ENCODE measurements around the gene ACSM5. TPM values are rescaled to one million over a fixed set of nuclear protein-coding genes. Genes with fewer than 3 reads are reported as not detected.

Gene ACSM5
- total and polyA plus RNA-seq, 2 of the 8 experiments (the other 6 are each of a cell fraction or from before 2014, with no cell fraction given), result not detected

DNA sequence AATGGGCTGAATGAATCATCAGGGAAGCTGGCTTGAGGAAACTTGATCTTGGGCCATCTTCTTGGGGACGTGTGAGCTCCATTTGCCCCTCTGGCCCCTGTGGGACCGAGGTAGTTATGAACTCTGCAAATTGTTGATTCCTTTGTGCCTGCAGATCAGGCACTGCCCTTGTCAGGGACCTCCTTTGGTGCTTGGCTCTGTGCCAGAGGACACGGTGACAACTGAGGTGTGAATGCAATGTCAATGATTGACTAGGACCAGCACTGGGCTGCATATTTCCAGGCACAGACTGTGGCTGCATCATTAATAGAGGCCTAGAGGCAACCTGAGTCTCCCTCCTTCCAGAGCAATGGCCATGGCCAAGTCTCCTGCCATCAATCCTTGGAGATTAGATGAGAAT, 28.6 kb upstream of the ACSM5 start:
- Histone ChIP-seq H3K23ac (ENCODE audit: insufficient read length) (no peak overlapping the region), H3K4ac (replicated peaks; ENCODE audit: insufficient read length, low read depth, low read length) (no peak overlapping the region), H3K18ac (ENCODE audit: extremely low read depth, low read length) (no peak overlapping the region), H3K79me2 (ENCODE audit: control insufficient read depth in 1 of 2, insufficient read depth in 2 of 2, low read length in 2 of 2) (no peaks in the 10 kb centered on the region), H3K4me2 (ENCODE audit: insufficient read depth in 1 of 2, low read depth in 2 of 2, low read length in 2 of 2) (no peak overlapping the region), H4K20me1 (replicated peaks in 1 of 2; ENCODE audit: control insufficient read depth in 1 of 2, insufficient read depth in 2 of 2, low read length in 2 of 2) (no peaks in the 10 kb centered on the region), H3K27ac (ENCODE audit: low read depth, low read length) (no peak overlapping the region), H3K4me3 (ENCODE audit: extremely low read depth in 1 of 4, insufficient read depth in 2 of 4, low read depth in 3 of 4, low read length in 4 of 4) (no peak overlapping the region), H2BK120ac (replicated peaks; ENCODE audit: low read depth, low read length) (no peak overlapping the region), H2BK20ac (ENCODE audit: low read length) (no peak overlapping the region), H2BK12ac (ENCODE audit: low read depth, low read length) (no peak overlapping the region), H3K14ac (ENCODE audit: insufficient read length) (no peak overlapping the region), H2AK5ac (ENCODE audit: low read depth, low read length) (no peak overlapping the region), H2BK5ac (ENCODE audit: low read depth, low read length) (no peak overlapping the region), H3K9ac (replicated peaks in 1 of 4; ENCODE audit: extremely low read depth in 1 of 4, low read depth in 3 of 4, low read length in 3 of 4) (no peak overlapping the region), H3K23me2 (ENCODE audit: low read depth, low read length) (no peaks in the 10 kb centered on the region; the same call in 1 of the 2 replicates), H4K8ac (ENCODE audit: extremely low read depth, insufficient read depth, low read length) (no peak overlapping the region), H2AFZ (ENCODE audit: low read length) (no peak overlapping the region), H3K56ac (replicated peaks; ENCODE audit: insufficient read length, low read depth, low read length) (no peak overlapping the region), H3K79me1 (ENCODE audit: low read depth, low read length) (no peaks in the 10 kb centered on the region; the same call in 1 of the 2 replicates), H3K27me3 (replicated peaks in 1 of 4; ENCODE audit: control insufficient read depth in 3 of 4, extremely low read depth in 1 of 4, insufficient read depth in 3 of 4, low read length in 3 of 4) (no peaks in the 10 kb centered on the region; a peak in 1 of 7 replicates), H4K5ac (ENCODE audit: insufficient read length, low read depth, low read length) (no peak overlapping the region), H4K91ac (replicated peaks; ENCODE audit: insufficient read length, low read length) (no peak overlapping the region), H3K4me1 (replicated peaks in 1 of 4; ENCODE audit: control insufficient read depth in 3 of 4, insufficient read depth in 4 of 4, low read length in 3 of 4) (no peaks in the 10 kb centered on the region), H3K36me3 (ENCODE audit: control insufficient read depth in 2 of 4, insufficient read depth in 4 of 4, low read length in 3 of 4) (no peaks in the 10 kb centered on the region), H2BK15ac (ENCODE audit: low read length) (no peak overlapping the region), H3K9me3 (ENCODE audit: insufficient read depth in 2 of 2, low read depth in 1 of 2, low read length in 1 of 2) (no peaks in the 10 kb centered on the region)
- DNase-seq (ENCODE audit: low read depth in 1 of 2, low spot score in 2 of 2) (no peak), FAIRE-seq (no peak)
- ChIA-PET CTCF (ENCODE audit: partially characterized antibody) (interaction anchor here (0.6 to 7.6 kb wide), 6 partner anchors 13 to 483 kb away, joined by 3 to 114 read pairs (median 4); no protein-coding TSS in a partner anchor), POLR2A (ENCODE audit: partially characterized antibody) (no interaction called here)
- TF ChIP-seq GTF2F1 (IDR thresholded peaks at IDR 0.05; ENCODE audit: borderline replicate concordance, low read depth, low read length) (no peak), KDM4A (IDR thresholded peaks at IDR 0.05; ENCODE audit: low read depth, low read length, severe bottlenecking) (no peak), RBBP5 (IDR thresholded peaks at IDR 0.05; ENCODE audit: borderline replicate concordance, low read depth, low read length) (no peak)
- WGBS, 2 experiments (ENCODE audit: extremely low coverage in 1 of 2, insufficient coverage in 1 of 2, insufficient read length in 1 of 2, insufficient replicate concordance in 2 of 2, low coverage in 1 of 2, low lambda C conversion rate in 2 of 2, missing lambda C conversion rate in 1 of 2), result 88% methylated on average over 3 of the region's 3 CpGs; no CpG with 5 or more reads in 1 of the 2 experiments
